Keratinocyte (primary cell): ENCODE results near the gene KIF21B. TPM values are rescaled to one million over a fixed set of nuclear protein-coding genes. Genes with fewer than 3 reads are reported as not detected.

ENCODE experiments used
- DNase-seq: peaks from one replicate; pipeline ENCODE4 v3.0.0-alpha.2; 2011; ENCODE audit warnings: low read depth, missing footprints, low spot score
- FAIRE-seq: peaks from 2 replicates; lab custom pipeline; 2011; peaks lifted over from hg19 to GRCh38; lab: Jason Lieb, UNC
- H2AFZ ChIP-seq: 2 replicates; pipeline ENCODE4 v1.6.0; 2012; ENCODE audit warnings: low read length, control low read depth, inconsistent platforms; ENCODE audit not compliant: control insufficient read depth
- H3K27ac ChIP-seq: 2 replicates; pipeline ENCODE4 v1.5.1; 2011; ENCODE audit warnings: low read length; ENCODE audit not compliant: control insufficient read depth, insufficient read depth
- H3K27me3 ChIP-seq: 3 replicates; pipeline ENCODE4 v1.6.0; 2011; ENCODE audit warnings: low read length; ENCODE audit not compliant: control insufficient read depth, insufficient read depth; ENCODE audit errors: extremely low read depth
- H3K36me3 ChIP-seq, 2 experiments: 2 replicates in 1 of 2; 3 replicates in 1 of 2; pipeline ENCODE4 v1.5.1; 2011; ENCODE audit warnings: low read length in 2 of 2, mild to moderate bottlenecking in 1 of 2; ENCODE audit not compliant: control insufficient read depth in 2 of 2, insufficient read depth in 2 of 2; ENCODE audit errors: extremely low read depth in 1 of 2
- H3K4me1 ChIP-seq: 3 replicates; pipeline ENCODE4 v1.5.1; 2011; ENCODE audit warnings: low read length; ENCODE audit not compliant: control insufficient read depth, insufficient read depth; ENCODE audit errors: extremely low read depth
- H3K4me2 ChIP-seq: 3 replicates; pipeline ENCODE4 v1.6.0; 2011; ENCODE audit warnings: low read depth, low read length; ENCODE audit not compliant: control insufficient read depth, insufficient read depth; ENCODE audit errors: extremely low read depth
- H3K4me3 ChIP-seq, 3 experiments: fragments of 200-600 bp in 1 of 3; sonication (generic) in 1 of 3; 2 replicates in 2 of 3; 3 replicates in 1 of 3; pipeline ENCODE4 v1.5.1; 2011 to 2016; ENCODE audit warnings: low read length in 3 of 3, mild to moderate bottlenecking in 3 of 3, control low read depth in 2 of 3, inconsistent platforms in 1 of 3, low read depth in 1 of 3, mixed read lengths in 1 of 3, mixed run types in 1 of 3, moderate library complexity in 1 of 3; ENCODE audit not compliant: control insufficient read depth in 2 of 3, insufficient read depth in 2 of 3; ENCODE audit errors: extremely low read depth in 1 of 3
- H3K79me2 ChIP-seq: 2 replicates; pipeline ENCODE4 v1.6.0; 2012; ENCODE audit warnings: low read length; ENCODE audit not compliant: control insufficient read depth, insufficient read depth
- H3K9ac ChIP-seq: 3 replicates; pipeline ENCODE4 v1.6.0; 2011; ENCODE audit warnings: low read length; ENCODE audit not compliant: control insufficient read depth, insufficient read depth; ENCODE audit errors: extremely low read depth
- H3K9me1 ChIP-seq: 3 replicates; pipeline ENCODE4 v1.6.0; 2011; ENCODE audit warnings: low read length; ENCODE audit not compliant: control insufficient read depth, insufficient read depth; ENCODE audit errors: extremely low read depth
- H3K9me3 ChIP-seq: 2 replicates; pipeline ENCODE4 v1.5.1; 2012; ENCODE audit warnings: low read depth, low read length; ENCODE audit not compliant: control insufficient read depth
- H4K20me1 ChIP-seq: 3 replicates; pipeline ENCODE4 v1.6.0; 2011; ENCODE audit warnings: low read length; ENCODE audit not compliant: control insufficient read depth, insufficient read depth; ENCODE audit errors: extremely low read depth
- CTCF ChIP-seq, 3 experiments: IDR thresholded peaks in 1 of 3; conservative IDR thresholded peaks in 1 of 3; optimal IDR thresholded peaks in 1 of 3; 2 replicates in 2 of 3; 3 replicates in 1 of 3; pipeline versions ENCODE3 to v1.5.1; 2011; ENCODE audit warnings: low read length in 3 of 3, mild to moderate bottlenecking in 3 of 3, moderate library complexity in 2 of 3, control low read depth in 1 of 3, inconsistent platforms in 1 of 3; ENCODE audit not compliant: insufficient read depth in 2 of 3; ENCODE audit errors: extremely low read depth in 1 of 3
- EZH2 ChIP-seq: IDR thresholded peaks from one replicate; pipeline ENCODE4 v1.6.1; 2012; ENCODE audit warnings: inconsistent platforms, mild to moderate bottlenecking, low read length, moderate library complexity
- dilution Hi-C: fragments of 300-500 bp; cut with MboI; formaldehyde crosslinking; loops from one replicate; pipeline ENCODE4 v1.7.0; 2020; ENCODE audit warnings: low sequenced_read_pairs; ENCODE audit not compliant: extremely low pct_ligation_motif_present
- polyA plus RNA-seq, 5 experiments: library from polyadenylated mRNA; depleted of rRNA in 3 of 5; stranded (reverse) in 3 of 5; stranded (forward) in 1 of 5; unstranded in 1 of 5; fragments of >200 nt; gene quantifications; 1 replicate in 1 of 5; 2 replicates in 3 of 5; 3 replicates in 1 of 5; pipeline versions ENCODE4 v1.2.1 to v1.2.3, GENCODE V29; 2011 to 2012; ENCODE audit warnings: missing spikeins in 2 of 5, low read depth in 1 of 5, low replicate concordance in 1 of 5

Gene KIF21B
- polyA plus RNA-seq, 1 donor (not counting 4 experiments of a cell fraction or from before 2014, with no cell fraction given), result 0.17 TPM

GRCh38 chr1:201004154-201004553 is 19.4 kb downstream of the KIF21B start:
- no peak overlapping the region for H3K4me2 ChIP-seq
- H3K27me3 ChIP-seq, result peaks cover 6% of the 10 kb centered on the region
- H3K9ac ChIP-seq, result no peak overlapping the region
- no peak overlapping the region for H3K27ac ChIP-seq
- no peaks in the 10 kb centered on the region for H3K4me1 ChIP-seq
- no peak overlapping the region for H2AFZ ChIP-seq
- H4K20me1 ChIP-seq, result no peaks in the 10 kb centered on the region
- TF ChIP-seq CTCF (optimal IDR thresholded peaks at IDR 0.05 in 1 of 3, IDR thresholded peaks at IDR 0.05 in 1 of 3, conservative IDR thresholded peaks at IDR 0.05 in 1 of 3; ENCODE audit: extremely low read depth in 1 of 3, insufficient read depth in 2 of 3, low read length in 3 of 3), result no peak
- no peaks in the 10 kb centered on the region for H3K79me2 ChIP-seq
- H3K4me3 ChIP-seq, result no peak overlapping the region
- FAIRE-seq (no peak), DNase-seq (no peak)
- no peaks in the 10 kb centered on the region for H3K9me1 ChIP-seq
- H3K36me3 ChIP-seq, result no peaks in the 10 kb centered on the region
- H3K9me3 ChIP-seq, result no peaks in the 10 kb centered on the region
- dilution Hi-C loops, result no loop called here

GRCh38 chr1:201002510-201002909 is 21.0 kb downstream of the KIF21B start:
- H3K4me2 ChIP-seq, result no peak overlapping the region
- DNase-seq, result no peak
- H3K9me1 ChIP-seq, result no peaks in the 10 kb centered on the region
- peaks cover 6% of the 10 kb centered on the region for H3K27me3 ChIP-seq
- no peaks in the 10 kb centered on the region for H3K79me2 ChIP-seq
- H4K20me1 ChIP-seq, result no peaks in the 10 kb centered on the region
- no peak overlapping the region for H2AFZ ChIP-seq
- no peaks in the 10 kb centered on the region for H3K36me3 ChIP-seq
- no peaks in the 10 kb centered on the region for H3K4me1 ChIP-seq
- dilution Hi-C loops, result no loop called here
- no peak for FAIRE-seq
- no peak overlapping the region for H3K4me3 ChIP-seq
- no peak overlapping the region for H3K9ac ChIP-seq
- TF ChIP-seq CTCF (optimal IDR thresholded peaks at IDR 0.05 in 1 of 3, IDR thresholded peaks at IDR 0.05 in 1 of 3, conservative IDR thresholded peaks at IDR 0.05 in 1 of 3; ENCODE audit: extremely low read depth in 1 of 3, insufficient read depth in 2 of 3, low read length in 3 of 3) (no peak), EZH2 (no peak)
- H3K9me3 ChIP-seq, result no peaks in the 10 kb centered on the region
- H3K27ac ChIP-seq, result no peak overlapping the region
